ENCODE results near the gene SYF2. TPM values are rescaled to one million over a fixed set of nuclear protein-coding genes. Genes with fewer than 3 reads are reported as not detected.

SYF2 gene
- total and polyA plus RNA-seq, 5 experiments from 2014 or later: 69.1 to 87.6 (median 78.6) TPM

DNA sequence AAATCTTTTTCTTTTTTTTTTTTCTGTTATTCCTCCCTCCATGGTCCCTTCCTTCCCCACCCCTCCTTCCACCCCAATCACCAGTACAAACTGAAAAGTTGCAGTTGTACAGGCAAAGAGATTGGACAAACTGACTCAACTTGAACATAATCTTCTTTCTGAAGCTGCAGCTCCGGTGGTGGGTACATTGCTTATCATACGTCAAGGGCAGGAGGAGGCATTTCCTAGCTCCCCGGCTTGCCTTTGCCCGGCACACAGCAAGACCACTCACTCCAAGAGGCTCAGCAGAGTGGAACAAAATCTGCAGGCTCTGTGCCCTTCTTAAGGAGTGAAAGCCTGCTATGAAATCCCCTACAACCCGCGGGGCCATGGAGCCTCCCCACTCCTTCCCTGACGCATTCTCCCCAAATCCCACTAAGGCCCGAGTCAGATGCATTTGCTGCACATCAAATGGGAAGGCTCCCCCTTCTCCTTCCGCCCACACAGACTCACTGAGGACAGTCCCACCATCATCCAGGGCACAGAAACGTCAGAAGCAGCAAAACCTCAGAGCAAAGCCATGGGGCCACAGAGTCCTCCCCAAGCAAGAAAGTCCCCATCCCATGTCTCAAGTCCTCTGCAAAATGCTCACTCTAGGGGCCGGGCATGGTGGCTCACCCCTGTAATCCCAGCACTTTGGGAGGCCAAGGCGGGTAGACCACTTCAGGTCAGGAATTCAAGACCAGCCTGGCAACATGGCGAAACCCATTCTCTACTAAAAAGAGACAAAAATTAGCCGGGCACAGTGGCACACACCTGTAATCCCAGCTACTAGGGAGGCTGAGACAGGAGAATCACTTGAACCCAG is 45.9 kb downstream of the SYF2 start:
- POLR2A ChIA-PET: interaction anchor here (0.7 kb wide), 1 partner anchor 490 kb away, joined by 3 read pairs; no protein-coding TSS in a partner anchor
- H3K27me3 Mint-ChIP-seq: peaks cover 0 to 5% (median 0%) of the 10 kb centered on the region in 5 donors
- no peak for ATAC-seq

DNA sequence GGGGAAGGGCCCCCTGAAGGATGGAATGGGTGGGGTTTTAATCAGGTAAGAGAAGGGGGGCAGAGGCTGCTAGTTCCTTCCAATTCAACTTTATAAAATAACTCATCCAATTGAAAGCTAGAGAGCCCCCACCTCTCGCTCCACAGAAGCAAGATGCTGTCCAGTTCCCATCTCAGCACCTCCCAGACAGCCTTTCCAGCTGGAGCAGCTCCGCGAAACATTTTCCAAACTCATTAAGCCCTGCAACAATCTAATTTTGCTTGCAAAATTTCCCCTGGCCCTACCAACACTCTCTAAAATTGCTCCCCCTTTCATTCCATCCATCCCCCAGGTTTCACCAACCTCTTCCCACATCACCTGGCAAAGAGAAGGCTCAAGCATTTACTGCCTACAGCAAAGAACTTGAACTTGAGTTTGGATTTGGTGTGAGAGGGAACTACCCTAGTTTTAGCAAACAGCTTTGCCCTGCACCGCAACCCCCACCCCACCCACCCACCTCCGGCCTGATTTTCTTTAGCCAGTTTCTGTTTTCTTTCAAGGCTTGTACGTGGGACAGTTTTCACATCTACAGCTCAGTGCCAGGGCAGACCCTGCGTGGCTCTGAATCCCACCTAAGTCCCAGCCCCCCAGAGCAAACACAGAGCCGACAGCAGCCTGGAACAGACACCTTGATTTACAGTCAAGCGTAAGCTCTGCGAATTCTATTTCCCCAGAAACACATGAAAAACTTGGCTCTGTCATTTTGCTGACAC is 46.7 kb downstream of the SYF2 start:
- DNase-seq (no peak), ATAC-seq (no peak)
- POLR2A ChIA-PET: no interaction called here
- Mint-ChIP-seq H3K36me3 (no peaks in the 10 kb centered on the region), H3K4me3 (no peak overlapping the region), H3K4me1 (peaks cover 0 to 4% (median under 1%) of the 10 kb centered on the region in 4 donors), H3K27me3 (peaks cover 0 to 5% (median 0%) of the 10 kb centered on the region in 5 donors), H3K9me3 (no peaks in the 10 kb centered on the region), H3K27ac (peak overlapping the region in 1 of 10 donors; percentile 25)

More for the DNA sequence above, 45.9 kb downstream of the SYF2 start:
- Mint-ChIP-seq H3K4me3 (no peak overlapping the region), H3K4me1 (peaks cover 0 to 4% (median under 1%) of the 10 kb centered on the region in 4 donors), H3K9me3 (no peaks in the 10 kb centered on the region), H3K36me3 (no peaks in the 10 kb centered on the region), H3K27ac (peak overlapping the region in 3 of 10 donors; percentile 25 to 43 (median 27))
- DNase-seq: no peak

DNA sequence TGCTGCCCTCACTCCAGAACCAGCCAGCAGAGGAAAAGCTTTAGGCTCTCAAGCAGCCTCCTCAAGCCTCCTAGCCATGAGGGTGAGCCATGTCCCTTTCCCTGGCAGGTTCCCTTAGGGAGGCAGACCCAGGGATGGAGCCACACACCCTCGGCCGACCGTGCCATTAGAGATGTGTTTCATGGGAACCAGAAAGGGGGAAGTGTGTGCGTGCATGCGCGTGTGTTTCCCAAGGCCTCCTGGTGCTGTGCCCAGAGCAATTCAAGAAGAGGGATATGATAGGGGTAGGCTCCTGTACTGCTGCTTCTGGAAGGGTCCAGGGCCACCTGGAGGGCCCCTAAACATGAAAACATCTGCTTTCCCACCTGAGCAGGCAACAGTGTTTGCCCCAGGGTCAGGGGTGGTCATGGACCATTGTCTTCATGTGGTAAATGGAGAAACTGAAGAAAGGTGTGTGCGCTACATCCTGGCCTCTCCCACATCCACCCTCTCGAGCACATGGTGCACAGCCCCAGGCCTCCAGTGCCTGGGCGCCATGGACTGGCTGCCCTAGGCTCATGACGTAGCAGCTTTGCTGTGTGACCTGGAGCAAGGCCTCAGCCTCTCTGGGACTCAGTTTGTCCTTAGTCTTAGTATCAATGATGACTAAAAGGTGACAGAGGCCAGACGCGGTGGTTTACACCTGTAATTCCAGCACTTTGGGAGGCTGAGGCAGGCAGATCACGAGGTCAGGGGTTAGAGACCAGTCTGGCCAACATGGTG is 48.1 kb downstream of the SYF2 start:
- POLR2A ChIA-PET: no interaction called here
- Mint-ChIP-seq H3K4me1 (peaks cover 0 to 4% (median under 1%) of the 10 kb centered on the region in 4 donors), H3K9me3 (no peaks in the 10 kb centered on the region), H3K4me3 (no peak overlapping the region), H3K36me3 (no peaks in the 10 kb centered on the region), H3K27me3 (peaks cover 0 to 5% (median 0%) of the 10 kb centered on the region in 5 donors), H3K27ac (no peak overlapping the region)
- DNase-seq (no peak), ATAC-seq (no peak)

DNA sequence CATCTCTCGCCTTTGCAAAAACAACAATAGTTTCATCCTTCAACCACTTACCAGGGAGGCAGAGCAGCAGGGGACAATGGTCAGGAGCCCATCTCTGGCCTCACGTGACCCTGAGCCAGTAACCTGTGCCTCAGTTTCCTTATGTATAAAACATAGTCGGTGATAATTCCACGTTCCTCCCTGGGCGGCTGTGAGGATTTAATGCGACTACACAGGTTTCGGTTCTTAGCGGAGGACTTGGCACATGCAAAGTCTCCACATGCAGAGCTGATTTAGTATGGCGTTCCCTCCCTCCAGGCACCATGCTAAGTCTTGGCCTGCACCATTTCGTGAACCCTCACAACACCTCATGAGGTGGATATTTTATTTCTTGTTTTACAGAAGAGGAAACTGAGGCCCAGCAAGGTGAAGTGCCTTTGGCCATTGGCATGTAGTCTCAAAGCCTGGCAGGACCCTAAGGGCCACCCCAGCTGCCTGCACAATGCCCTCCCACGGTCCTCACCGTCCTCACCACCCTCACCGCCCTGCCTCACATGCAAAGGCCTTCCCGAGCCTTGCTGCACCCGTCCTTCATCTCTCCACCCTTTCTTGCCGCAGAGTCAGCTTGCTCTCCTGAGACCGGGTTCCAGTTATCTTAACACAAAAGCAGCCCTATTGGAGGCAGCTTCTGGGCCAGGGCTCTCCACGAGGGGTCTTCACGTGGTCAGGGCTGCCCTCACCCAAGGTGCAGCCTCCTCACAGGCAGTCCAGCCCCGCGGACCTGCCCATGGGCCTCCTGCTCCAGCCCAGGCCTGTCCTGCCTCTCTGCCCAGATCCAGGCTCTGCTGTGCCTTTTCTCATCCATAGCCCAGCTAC is 48.9 kb downstream of the SYF2 start:
- peaks cover 0 to 4% (median under 1%) of the 10 kb centered on the region in 4 donors for H3K4me1 Mint-ChIP-seq
- H3K4me3 Mint-ChIP-seq: no peak overlapping the region
- no peaks in the 10 kb centered on the region for H3K9me3 Mint-ChIP-seq
- H3K27ac Mint-ChIP-seq: no peak overlapping the region
- peaks cover 0 to 5% (median 0%) of the 10 kb centered on the region in 5 donors for H3K27me3 Mint-ChIP-seq
- POLR2A ChIA-PET: no interaction called here
- ATAC-seq (no peak), DNase-seq (no peak)
- H3K36me3 Mint-ChIP-seq: no peaks in the 10 kb centered on the region

DNA sequence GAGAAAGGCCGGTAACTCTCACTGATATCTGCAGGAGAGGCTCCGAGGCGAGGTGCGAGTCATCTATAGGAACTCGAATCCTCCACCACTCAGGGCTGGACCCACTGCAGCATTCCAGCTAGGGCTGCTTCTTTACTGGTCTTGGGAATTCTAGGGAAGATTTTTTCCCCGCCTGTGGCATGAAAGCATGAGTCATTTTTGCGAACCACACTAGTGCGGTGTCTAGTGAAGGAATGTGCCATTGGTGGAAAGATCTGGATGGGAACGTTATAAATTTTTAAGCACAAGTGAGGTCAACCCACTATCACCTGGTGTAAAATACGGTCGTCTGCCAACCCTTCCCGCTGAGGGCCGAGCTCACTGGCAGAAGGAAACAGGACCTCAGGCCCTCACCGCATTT is 49.7 kb downstream of the SYF2 start:
- POLR2A ChIA-PET: no interaction called here

DNA sequence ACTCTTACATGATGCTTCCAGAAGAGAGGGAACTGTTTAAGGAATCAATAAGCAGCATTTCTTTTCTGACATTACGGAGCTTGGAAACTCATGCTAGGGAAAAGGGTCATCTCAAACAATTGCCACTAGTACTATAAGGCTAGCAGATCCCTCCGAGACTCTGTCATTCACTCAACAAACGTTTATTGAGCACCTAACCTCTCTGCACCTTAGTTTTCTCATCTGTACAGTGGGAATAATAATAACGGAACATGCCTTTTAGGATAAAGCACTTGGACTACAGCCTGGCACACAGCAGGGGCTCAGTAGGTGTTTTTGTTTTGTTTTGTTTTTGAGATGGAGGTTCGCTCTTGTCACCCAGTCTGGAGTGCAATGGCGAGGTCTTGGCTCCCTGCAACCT is 51.3 kb downstream of the SYF2 start:
- Mint-ChIP-seq H3K9me3 (peaks cover 0 to 15% (median 7%) of the 10 kb centered on the region in 9 donors), H3K27me3 (peaks cover 0 to 5% (median 0%) of the 10 kb centered on the region in 5 donors), H3K27ac (no peak overlapping the region), H3K4me1 (peaks cover 0 to 2% (median 0%) of the 10 kb centered on the region in 4 donors), H3K4me3 (no peak overlapping the region), H3K36me3 (peaks cover 0 to 7% (median 0%) of the 10 kb centered on the region in 3 donors)
- POLR2A ChIA-PET: interaction anchor here (0.6 kb wide), 1 partner anchor 1155 kb away, joined by 3 read pairs; no protein-coding TSS in a partner anchor
- no peak for ATAC-seq
- no peak for DNase-seq

More for the DNA sequence above, 49.7 kb downstream of the SYF2 start:
- ATAC-seq (no peak), DNase-seq (no peak)
- peaks cover 0 to 2% (median 0%) of the 10 kb centered on the region in 9 donors for H3K9me3 Mint-ChIP-seq
- H3K27me3 Mint-ChIP-seq: peaks cover 0 to 5% (median 0%) of the 10 kb centered on the region in 5 donors
- peaks cover 0 to 4% (median under 1%) of the 10 kb centered on the region in 4 donors for H3K4me1 Mint-ChIP-seq
- H3K4me3 Mint-ChIP-seq: no peak overlapping the region
- H3K36me3 Mint-ChIP-seq: no peaks in the 10 kb centered on the region
- H3K27ac Mint-ChIP-seq: no peak overlapping the region

DNA sequence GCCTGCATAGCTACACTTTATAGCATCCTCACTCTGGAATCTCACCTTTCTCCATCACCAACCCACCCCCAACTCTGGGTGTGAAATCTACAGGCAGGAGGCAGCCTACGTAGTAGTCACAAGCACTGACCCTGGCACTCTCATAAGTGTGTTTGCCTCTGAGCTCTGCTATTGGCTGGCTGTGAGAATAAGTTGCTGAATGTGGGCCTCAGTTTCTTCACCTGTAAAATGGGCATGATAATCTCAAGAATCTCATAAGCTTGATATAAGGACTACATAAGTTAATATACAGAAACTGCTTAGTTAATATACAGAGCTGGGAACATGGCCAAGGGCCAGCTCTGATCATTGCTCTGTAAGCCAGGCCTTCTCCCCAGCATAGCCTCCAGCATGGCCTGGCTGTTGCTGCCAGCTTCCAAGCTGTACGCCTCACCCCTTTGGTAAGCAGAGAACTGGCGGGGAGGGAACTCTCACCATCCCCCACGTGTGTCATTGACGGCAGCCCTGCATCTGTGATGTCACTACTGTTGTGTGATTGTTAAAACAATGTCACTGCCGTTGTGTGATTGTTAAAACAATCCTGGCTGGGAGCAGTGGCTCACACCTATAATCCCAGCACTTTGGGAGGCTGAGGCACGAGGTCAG is 53.3 kb downstream of the SYF2 start:
- Mint-ChIP-seq H3K27me3 (peaks cover 0 to 5% (median 0%) of the 10 kb centered on the region in 5 donors), H3K36me3 (peaks cover 0 to 7% (median 0%) of the 10 kb centered on the region in 3 donors), H3K27ac (no peak overlapping the region), H3K4me1 (no peaks in the 10 kb centered on the region), H3K9me3 (peaks cover 0 to 19% (median 8%) of the 10 kb centered on the region in 9 donors), H3K4me3 (no peak overlapping the region)
- DNase-seq (no peak), ATAC-seq (no peak)
- POLR2A ChIA-PET: no interaction called here

DNA sequence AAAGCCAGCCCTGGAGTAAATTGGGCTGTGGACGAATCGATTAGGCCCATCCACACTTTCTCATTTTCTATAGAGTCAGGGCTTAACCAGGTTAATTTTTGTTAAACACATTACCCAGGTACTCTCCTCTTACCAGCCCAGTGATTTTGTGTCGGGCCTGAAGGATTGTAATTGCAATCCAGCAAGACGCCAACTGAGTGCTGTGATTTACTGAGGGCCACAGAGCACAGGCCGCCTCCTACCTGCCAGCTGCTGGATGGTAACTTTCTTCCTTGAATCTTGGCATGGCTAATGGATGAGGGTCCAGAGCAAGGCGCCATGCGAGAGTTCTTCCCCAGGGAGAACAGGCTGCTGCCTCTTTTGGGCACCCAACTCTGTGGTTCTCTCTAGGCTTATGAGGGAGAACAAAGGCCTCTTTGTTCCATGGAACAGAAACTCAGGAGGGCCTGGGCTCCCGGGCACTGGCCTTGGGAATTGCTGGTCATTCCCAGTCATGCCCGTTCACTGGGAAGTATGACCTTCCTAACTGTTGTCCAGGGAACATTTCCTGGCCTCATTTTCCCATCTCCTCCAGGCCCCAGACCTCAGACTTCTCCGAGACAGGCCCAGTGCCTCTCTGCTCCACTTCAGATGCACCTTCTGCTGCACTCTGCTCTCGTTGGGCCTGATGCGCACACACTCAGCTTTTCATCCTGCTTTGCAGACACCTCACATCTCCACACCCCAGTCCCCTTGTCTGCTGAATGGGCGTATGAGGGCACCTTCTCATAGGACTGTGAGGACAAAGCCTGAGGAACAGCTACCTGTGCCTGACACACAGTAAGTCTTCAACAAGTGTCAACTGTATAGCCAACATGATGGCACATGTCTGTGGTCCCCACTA is 57.3 kb downstream of the SYF2 start:
- no peak overlapping the region for H3K4me3 Mint-ChIP-seq
- ATAC-seq: no peak
- peaks cover 0 to 7% (median 0%) of the 10 kb centered on the region in 3 donors for H3K36me3 Mint-ChIP-seq
- POLR2A ChIA-PET: interaction anchor here (0.5 kb wide), 1 partner anchor 1939 kb away, joined by 3 read pairs; no protein-coding TSS in a partner anchor
- no peaks in the 10 kb centered on the region for H3K4me1 Mint-ChIP-seq
- H3K9me3 Mint-ChIP-seq: peaks cover 0 to 19% (median 8%) of the 10 kb centered on the region in 9 donors
- H3K27me3 Mint-ChIP-seq: no peaks in the 10 kb centered on the region
- no peak for DNase-seq
- no peak overlapping the region for H3K27ac Mint-ChIP-seq

DNA sequence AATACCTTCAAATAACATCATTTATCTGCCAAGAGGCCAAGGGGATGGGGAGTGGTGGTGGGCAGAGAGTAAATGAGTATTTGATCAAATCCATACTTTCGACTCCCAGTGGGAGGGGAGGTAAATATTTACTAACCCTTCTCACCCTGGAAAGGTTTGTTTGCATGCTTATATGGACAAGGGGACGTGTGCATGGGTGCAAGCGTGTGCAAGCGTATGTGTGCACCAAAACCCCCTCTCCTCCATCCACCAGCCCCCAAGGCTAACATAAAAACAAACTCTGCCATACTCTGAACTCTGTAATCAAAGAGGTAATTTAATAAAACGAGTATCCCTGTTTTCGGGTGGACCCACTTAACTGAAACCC is 58.0 kb downstream of the SYF2 start:
- H3K27ac Mint-ChIP-seq: no peak overlapping the region
- H3K4me1 Mint-ChIP-seq: no peaks in the 10 kb centered on the region
- peaks cover 0 to 19% (median 8%) of the 10 kb centered on the region in 9 donors for H3K9me3 Mint-ChIP-seq
- H3K4me3 Mint-ChIP-seq: no peak overlapping the region
- ATAC-seq: no peak
- H3K36me3 Mint-ChIP-seq: peaks cover 0 to 7% (median 0%) of the 10 kb centered on the region in 3 donors
- H3K27me3 Mint-ChIP-seq: no peaks in the 10 kb centered on the region
- POLR2A ChIA-PET: no interaction called here
- no peak for DNase-seq

DNA sequence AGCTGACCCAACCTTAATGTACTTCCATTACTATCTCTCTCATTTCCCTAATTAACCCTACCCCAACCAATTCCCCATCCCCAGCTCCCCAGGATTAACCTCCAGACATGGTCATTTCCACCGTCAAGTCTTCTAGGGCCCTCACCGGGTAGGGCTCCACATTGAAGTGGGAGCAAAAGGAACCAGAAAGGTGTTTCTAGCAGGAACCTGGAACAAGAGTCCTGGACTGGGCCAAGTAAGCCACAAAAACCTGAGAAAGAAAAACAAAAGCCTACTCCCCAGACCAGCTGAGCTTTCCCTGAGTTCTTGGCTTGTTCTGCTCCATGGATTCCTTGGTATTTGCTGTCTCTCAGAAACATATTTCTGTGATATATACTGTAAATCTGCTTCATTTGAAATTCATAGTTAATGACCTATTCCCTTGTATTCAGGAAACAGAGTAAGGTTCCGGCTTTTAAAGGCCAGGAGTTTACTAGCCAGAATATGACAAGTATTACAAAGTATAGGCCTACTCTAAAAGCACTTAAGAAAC is 58.4 kb downstream of the SYF2 start:
- Mint-ChIP-seq H3K4me1 (no peaks in the 10 kb centered on the region), H3K27ac (no peak overlapping the region), H3K9me3 (peaks cover 0 to 19% (median 8%) of the 10 kb centered on the region in 9 donors), H3K27me3 (no peaks in the 10 kb centered on the region), H3K36me3 (peaks cover 0 to 7% (median 0%) of the 10 kb centered on the region in 3 donors), H3K4me3 (no peak overlapping the region)
- no peak for ATAC-seq
- POLR2A ChIA-PET: no interaction called here
- no peak for DNase-seq
